B cell (primary cell): ENCODE data around the gene PSMC3IP. TPM values are rescaled to one million over a fixed set of nuclear protein-coding genes. Genes with fewer than 3 reads are reported as not detected.
A peak's percentile ranks its signal among the peaks of the same experiment; 100 is the strongest.

Experiments used
- ATAC-seq: fragments of 200-7000 bp; cut with Tn5 transposase; one replicate; pipeline ENCODE4 v1.10.0; 2021; ENCODE audit warnings: low read depth, mild to moderate bottlenecking, moderate number of reproducible peaks, moderate library complexity
- CTCF ChIA-PET: fragments of 350-600 bp; sonication (Branson Sonifier 250); formaldehyde crosslinking; loops from one replicate; lab custom pipeline; 2021; ENCODE audit warnings: antibody characterized with exemption, inconsistent platforms; lab: Charles Lee
- POLR2A ChIA-PET: fragments of 350-600 bp; sonication (Branson Sonifier 250); formaldehyde crosslinking; loops from one replicate; lab custom pipeline; 2021; ENCODE audit warnings: antibody characterized with exemption; lab: Charles Lee
- DNase-seq: peaks from one replicate; pipeline ENCODE4 v3.0.0; 2013
- H2AFZ ChIP-seq: 2 replicates; pipeline ENCODE4 v1.6.1; 2012; ENCODE audit warnings: mild to moderate bottlenecking, low read depth, low read length; ENCODE audit not compliant: insufficient read depth, poor library complexity, severe bottlenecking
- H3K27ac ChIP-seq, 2 donors: 1 replicate in 1 of 2; 2 replicates in 1 of 2; pipeline ENCODE4 v1.5.1; 2012 to 2013; ENCODE audit warnings: low read length in 2 of 2, mild to moderate bottlenecking in 2 of 2, moderate library complexity in 1 of 2
- H3K27me3 ChIP-seq, 4 experiments: fragments of 200-600 bp in 1 of 4; sonication (generic) in 1 of 4; replicated peaks in 1 of 4; 1 replicate in 2 of 4; 2 replicates in 2 of 4; pipeline versions ENCODE4 v1.6.1 to v1.7.0; 2013 to 2016; ENCODE audit warnings: low read length in 3 of 4, mild to moderate bottlenecking in 2 of 4, mixed read lengths in 1 of 4, moderate library complexity in 1 of 4; ENCODE audit not compliant: insufficient read depth in 4 of 4, control insufficient read depth in 3 of 4; ENCODE audit errors: control extremely low read depth in 1 of 4
- H3K36me3 ChIP-seq, 2 experiments: replicated peaks in 1 of 2; 1 replicate in 1 of 2; 2 replicates in 1 of 2; pipeline versions ENCODE4 v1.6.1 to v1.7.1; 2013; ENCODE audit warnings: low read length in 1 of 2; ENCODE audit not compliant: insufficient read depth in 2 of 2, control insufficient read depth in 1 of 2; ENCODE audit errors: control extremely low read depth in 1 of 2, extremely low read depth in 1 of 2
- H3K4me1 ChIP-seq, 2 donors: fragments of 200-600 bp in 1 of 2; sonication (generic) in 1 of 2; 1 replicate in 1 of 2; 2 replicates in 1 of 2; pipeline versions ENCODE4 v1.5.1 to v1.6.1; 2013 to 2017; ENCODE audit warnings: low read length in 2 of 2; ENCODE audit not compliant: control insufficient read depth in 2 of 2, insufficient read depth in 2 of 2
- H3K4me2 ChIP-seq: replicated peaks from 2 replicates; pipeline ENCODE3; 2012; ENCODE audit warnings: mild to moderate bottlenecking, low read depth, low read length; ENCODE audit not compliant: poor library complexity, severe bottlenecking
- H3K4me3 ChIP-seq, 5 experiments: fragments of 200-600 bp in 1 of 5; sonication (generic) in 1 of 5; 1 replicate in 3 of 5; 2 replicates in 2 of 5; pipeline versions ENCODE4 v1.5.1 to v1.7.0; 2011 to 2016; ENCODE audit warnings: low read length in 4 of 5, mild to moderate bottlenecking in 4 of 5, low read depth in 2 of 5, control low read depth in 1 of 5, moderate library complexity in 1 of 5; ENCODE audit not compliant: insufficient read depth in 1 of 5; ENCODE audit errors: control extremely low read depth in 1 of 5, extremely low read depth in 1 of 5
- H3K79me2 ChIP-seq: fragments of 200-600 bp; sonication (generic); one replicate; pipeline ENCODE4 v1.6.0; 2016; ENCODE audit warnings: low read length; ENCODE audit not compliant: control insufficient read depth, insufficient read depth
- H3K9ac ChIP-seq: fragments of 200-600 bp; sonication (generic); 2 replicates; pipeline ENCODE4 v1.6.1; 2017; ENCODE audit warnings: mild to moderate bottlenecking, low read length, moderate library complexity
- H3K9me3 ChIP-seq, 3 donors: one replicate each; pipeline versions ENCODE4 v1.6.1 to v1.7.1; 2013; ENCODE audit warnings: low read length in 2 of 3; ENCODE audit not compliant: control insufficient read depth in 2 of 3, insufficient read depth in 1 of 3; ENCODE audit errors: control extremely low read depth in 1 of 3
- H4K20me1 ChIP-seq: 2 replicates; pipeline ENCODE4 v1.6.0; 2012; ENCODE audit warnings: mild to moderate bottlenecking, low read length; ENCODE audit not compliant: insufficient read depth, control insufficient read depth, poor library complexity, severe bottlenecking
- H3K27ac Mint-ChIP-seq: one replicate; pipeline ENCODE4 v1.8.0; 2021; ENCODE audit warnings: mixed read lengths
- H3K27me3 Mint-ChIP-seq: one replicate; pipeline ENCODE4 v1.8.0; 2021; ENCODE audit warnings: mixed read lengths
- H3K4me1 Mint-ChIP-seq: one replicate; pipeline ENCODE4 v1.8.0; 2021; ENCODE audit warnings: mixed read lengths
- H3K4me3 Mint-ChIP-seq: one replicate; pipeline ENCODE4 v1.8.0; 2021; ENCODE audit warnings: mixed read lengths
- H3K9me3 Mint-ChIP-seq: one replicate; pipeline ENCODE4 v1.8.0; 2022; ENCODE audit warnings: mixed read lengths; ENCODE audit not compliant: insufficient read depth
- EZH2 ChIP-seq: IDR thresholded peaks from 2 replicates; pipeline ENCODE4 v1.6.1; 2012; ENCODE audit warnings: borderline replicate concordance, low read depth, mild to moderate bottlenecking, moderate library complexity, low read length; ENCODE audit not compliant: insufficient read depth, poor library complexity, severe bottlenecking
- WGBS: methylation state at CpG from one replicate; pipeline ENCODE4 v1.1.5; 2013; ENCODE audit warnings: missing lambda C conversion rate; ENCODE audit not compliant: insufficient coverage; 5-methylcytosine and 5-hydroxymethylcytosine counted together
- intact Hi-C: fragments of 100-400 bp; cut with micrococcal nuclease; formaldehyde crosslinking; loops from one replicate; pipeline ENCODE4 v1.10.0; 2022
- polyA plus RNA-seq: library from polyadenylated mRNA; depleted of rRNA; stranded (reverse); fragments of >200 nt; gene quantifications from 2 replicates; pipeline ENCODE4 v1.2.3, GENCODE V29; 2012
- total RNA-seq, 2 donors: library from RNA; stranded (reverse); fragments of 120-200 nt in 1 of 2; gene quantifications; 1 replicate in 1 of 2; 2 replicates in 1 of 2; pipeline versions ENCODE4 v1.2.3 to v1.2.4, GENCODE V29; 2013 to 2022
- TF ChIP-seq, protein P1 (sequence below): fragments of 200-600 bp; IDR thresholded peaks from one replicate; pipeline ENCODE4 v1.8.0; 2022; ENCODE audit warnings: antibody characterized with exemption, mild to moderate bottlenecking

The PSMC3IP gene
- total and polyA plus RNA-seq, 2 donors (not counting 1 experiment from before 2014, with no cell fraction given) = 2.8 to 10.4 TPM

DNA sequence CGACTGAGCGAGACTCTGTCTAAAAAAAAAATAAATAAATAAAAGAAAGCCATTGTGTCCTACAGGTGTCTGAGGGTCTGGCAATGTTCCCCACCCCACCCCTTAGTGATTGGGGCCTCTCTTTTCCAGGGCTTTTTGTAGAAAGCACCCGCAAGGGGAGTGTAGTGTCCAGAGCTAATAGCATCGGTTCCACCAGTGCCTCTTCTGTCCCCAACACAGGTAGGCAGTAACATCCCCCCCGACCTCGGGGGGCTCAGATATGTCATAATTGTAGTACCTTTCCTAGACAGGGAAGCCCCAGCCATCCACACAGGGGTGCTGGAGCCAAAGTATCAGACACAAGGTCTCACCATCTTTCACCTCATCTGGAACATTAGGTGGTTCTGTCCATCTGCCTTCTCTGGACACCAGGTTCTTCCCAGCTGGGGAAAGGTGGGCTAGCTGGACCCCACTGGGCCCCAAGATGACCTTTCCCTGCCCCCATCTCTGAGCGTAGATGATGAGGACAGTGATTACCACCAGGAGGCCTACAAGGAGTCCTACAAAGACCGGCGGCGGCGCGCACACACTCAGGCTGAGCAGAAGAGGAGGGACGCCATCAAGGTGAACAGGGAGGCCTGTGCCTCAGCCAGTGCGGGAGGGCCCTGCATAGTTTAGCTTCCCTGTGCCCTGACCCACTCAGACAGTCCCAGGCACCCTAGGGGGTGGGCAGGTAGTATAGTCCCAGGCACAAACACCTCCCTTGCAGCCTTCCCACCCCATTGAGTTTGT is 9.0 kb downstream of the PSMC3IP start:
- Mint-ChIP-seq H3K4me3 (peak overlapping the region; percentile 34), H3K9me3 (no peaks in the 10 kb centered on the region), H3K27ac (peak overlapping the region; percentile 59), H3K4me1 (peaks cover 22% of the 10 kb centered on the region), H3K27me3 (no peaks in the 10 kb centered on the region)
- peaks cover 13% of the 10 kb centered on the region for H4K20me1 ChIP-seq
- peaks cover 15 to 30% of the 10 kb centered on the region in 2 donors for H3K4me1 ChIP-seq
- 88% methylated on average over 10 of the region's 14 CpGs for WGBS
- peak overlapping the region; percentile 20 for H3K4me2 ChIP-seq
- H3K4me3 ChIP-seq = no peak overlapping the region
- intact Hi-C loops = loop anchor here (5.0 kb wide), 1 partner anchor 109 kb away; the partner anchor contains the start of gene PLEKHH3
- peak overlapping the region in 1 of 2 donors; percentile 4 for H3K27ac ChIP-seq
- H3K27me3 ChIP-seq = no peaks in the 10 kb centered on the region
- H3K9me3 ChIP-seq = no peaks in the 10 kb centered on the region
- POLR2A ChIA-PET = interaction anchor here (1.6 to 2.4 kb wide), 2 partner anchors 9 to 14 kb away, joined by 18 to 19 read pairs; partner anchors contain the start of gene PSMC3IP
- H3K36me3 ChIP-seq = peaks cover 4 to 68% of the 10 kb centered on the region in 2 experiments
- peaks cover 45% of the 10 kb centered on the region for H3K79me2 ChIP-seq
- DNase-seq = no peak
- H2AFZ ChIP-seq = no peak overlapping the region
- no peak for ATAC-seq
- H3K9ac ChIP-seq = no peak overlapping the region
- CTCF ChIA-PET = interaction anchor here (1.1 to 6.4 kb wide), 4 partner anchors 9 to 40 kb away, joined by 3 to 51 read pairs (median 10); partner anchors contain the start of gene PSMC3IP
- no peak for TF ChIP-seq EZH2
- TF ChIP-seq, protein P1, sequence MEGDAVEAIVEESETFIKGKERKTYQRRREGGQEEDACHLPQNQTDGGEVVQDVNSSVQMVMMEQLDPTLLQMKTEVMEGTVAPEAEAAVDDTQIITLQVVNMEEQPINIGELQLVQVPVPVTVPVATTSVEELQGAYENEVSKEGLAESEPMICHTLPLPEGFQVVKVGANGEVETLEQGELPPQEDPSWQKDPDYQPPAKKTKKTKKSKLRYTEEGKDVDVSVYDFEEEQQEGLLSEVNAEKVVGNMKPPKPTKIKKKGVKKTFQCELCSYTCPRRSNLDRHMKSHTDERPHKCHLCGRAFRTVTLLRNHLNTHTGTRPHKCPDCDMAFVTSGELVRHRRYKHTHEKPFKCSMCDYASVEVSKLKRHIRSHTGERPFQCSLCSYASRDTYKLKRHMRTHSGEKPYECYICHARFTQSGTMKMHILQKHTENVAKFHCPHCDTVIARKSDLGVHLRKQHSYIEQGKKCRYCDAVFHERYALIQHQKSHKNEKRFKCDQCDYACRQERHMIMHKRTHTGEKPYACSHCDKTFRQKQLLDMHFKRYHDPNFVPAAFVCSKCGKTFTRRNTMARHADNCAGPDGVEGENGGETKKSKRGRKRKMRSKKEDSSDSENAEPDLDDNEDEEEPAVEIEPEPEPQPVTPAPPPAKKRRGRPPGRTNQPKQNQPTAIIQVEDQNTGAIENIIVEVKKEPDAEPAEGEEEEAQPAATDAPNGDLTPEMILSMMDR = no peak
